Progenitor cell of endocrine pancreas (in vitro differentiated cells): ENCODE data around the gene ANKMY1. TPM values are rescaled to one million over a fixed set of nuclear protein-coding genes. Genes with fewer than 3 reads are reported as not detected.
A peak's percentile ranks its signal among the peaks of the same experiment; 100 is the strongest.

Experiments used
- DNase-seq: peaks from one replicate; pipeline ENCODE4 v3.0.0; 2021; ENCODE audit warnings: low spot score; ENCODE audit not compliant: unreplicated experiment
- H3K27ac Mint-ChIP-seq: 2 replicates; pipeline ENCODE4 v1.8.0; 2021; ENCODE audit warnings: mild to moderate bottlenecking, moderate library complexity, mixed read lengths
- H3K27me3 Mint-ChIP-seq: 2 replicates; pipeline ENCODE4 v1.8.0; 2021; ENCODE audit warnings: mixed read lengths
- H3K36me3 Mint-ChIP-seq: 2 replicates; pipeline ENCODE4 v1.8.0; 2022; ENCODE audit warnings: mixed read lengths; ENCODE audit not compliant: insufficient read depth
- H3K4me1 Mint-ChIP-seq: 2 replicates; pipeline ENCODE4 v1.8.0; 2021; ENCODE audit warnings: low read depth, mixed read lengths
- H3K4me3 Mint-ChIP-seq: 2 replicates; pipeline ENCODE4 v1.8.0; 2021; ENCODE audit warnings: low read depth, mild to moderate bottlenecking, moderate library complexity, mixed read lengths
- H3K9me3 Mint-ChIP-seq: 2 replicates; pipeline ENCODE4 v1.8.0; 2021; ENCODE audit warnings: low read depth, mixed read lengths
- CTCF ChIP-seq: fragments of 200-600 bp; sonication (generic); IDR thresholded peaks from one replicate; pipeline ENCODE4 v1.5.0; 2021; ENCODE audit warnings: antibody characterized with exemption, mild to moderate bottlenecking; ENCODE audit not compliant: unreplicated experiment
- total RNA-seq: library from RNA; stranded (reverse); gene quantifications from 2 replicates; pipeline ENCODE4 v1.2.1, GENCODE V29; 2021

Gene ANKMY1
- total RNA-seq, 1 donor from 2014 or later = 29.2 TPM

DNA sequence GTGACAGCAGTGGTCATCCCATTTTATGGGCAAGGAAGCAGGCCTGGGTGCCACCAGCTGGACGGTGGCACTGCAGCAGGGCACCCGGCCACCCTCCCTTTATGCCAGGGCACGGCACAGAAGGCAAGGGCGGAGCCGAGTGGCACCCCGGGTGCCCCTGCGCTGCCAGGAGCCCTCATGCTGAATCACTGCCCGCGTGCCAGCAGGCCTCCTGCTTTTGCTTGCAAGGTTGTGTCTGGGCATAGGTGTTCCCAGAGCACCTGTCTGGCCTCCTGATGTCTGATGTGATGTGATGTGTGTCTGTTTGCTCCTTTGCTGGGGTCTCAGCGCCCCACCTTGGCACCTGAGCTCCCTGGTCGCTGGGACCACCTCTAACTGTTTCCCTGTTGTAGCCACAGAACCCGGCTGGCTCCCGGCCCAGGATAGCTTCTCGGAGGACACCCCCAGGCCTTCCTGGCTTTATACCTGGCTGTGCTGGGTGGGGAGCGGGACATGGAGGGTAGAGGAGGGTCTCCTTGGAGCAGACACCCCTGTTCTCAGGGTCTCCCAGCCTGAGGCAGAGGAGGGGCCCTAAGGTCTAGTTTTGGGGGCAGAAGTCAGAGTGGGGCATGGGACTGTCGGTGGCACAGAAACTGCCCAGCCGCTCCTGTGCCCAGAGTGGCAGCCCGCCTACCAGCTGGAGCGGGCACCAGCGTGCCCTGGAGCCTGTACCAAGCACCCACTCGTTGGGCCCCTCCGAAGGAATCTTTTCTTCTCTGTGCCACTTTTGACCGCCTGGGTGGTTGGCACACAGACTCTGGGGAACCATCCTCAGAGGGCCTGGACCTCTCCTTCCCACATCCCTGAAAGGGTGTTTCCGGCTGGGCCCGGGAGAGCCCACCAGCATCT, 118.7 kb downstream of the ANKMY1 start:
- no peaks in the 10 kb centered on the region for H3K9me3 Mint-ChIP-seq
- peaks cover 3% of the 10 kb centered on the region for H3K27me3 Mint-ChIP-seq
- TF ChIP-seq CTCF = no peak
- H3K4me3 Mint-ChIP-seq = no peak overlapping the region
- H3K4me1 Mint-ChIP-seq = no peaks in the 10 kb centered on the region
- DNase-seq = no peak
- no peak overlapping the region for H3K27ac Mint-ChIP-seq
- no peaks in the 10 kb centered on the region for H3K36me3 Mint-ChIP-seq

DNA sequence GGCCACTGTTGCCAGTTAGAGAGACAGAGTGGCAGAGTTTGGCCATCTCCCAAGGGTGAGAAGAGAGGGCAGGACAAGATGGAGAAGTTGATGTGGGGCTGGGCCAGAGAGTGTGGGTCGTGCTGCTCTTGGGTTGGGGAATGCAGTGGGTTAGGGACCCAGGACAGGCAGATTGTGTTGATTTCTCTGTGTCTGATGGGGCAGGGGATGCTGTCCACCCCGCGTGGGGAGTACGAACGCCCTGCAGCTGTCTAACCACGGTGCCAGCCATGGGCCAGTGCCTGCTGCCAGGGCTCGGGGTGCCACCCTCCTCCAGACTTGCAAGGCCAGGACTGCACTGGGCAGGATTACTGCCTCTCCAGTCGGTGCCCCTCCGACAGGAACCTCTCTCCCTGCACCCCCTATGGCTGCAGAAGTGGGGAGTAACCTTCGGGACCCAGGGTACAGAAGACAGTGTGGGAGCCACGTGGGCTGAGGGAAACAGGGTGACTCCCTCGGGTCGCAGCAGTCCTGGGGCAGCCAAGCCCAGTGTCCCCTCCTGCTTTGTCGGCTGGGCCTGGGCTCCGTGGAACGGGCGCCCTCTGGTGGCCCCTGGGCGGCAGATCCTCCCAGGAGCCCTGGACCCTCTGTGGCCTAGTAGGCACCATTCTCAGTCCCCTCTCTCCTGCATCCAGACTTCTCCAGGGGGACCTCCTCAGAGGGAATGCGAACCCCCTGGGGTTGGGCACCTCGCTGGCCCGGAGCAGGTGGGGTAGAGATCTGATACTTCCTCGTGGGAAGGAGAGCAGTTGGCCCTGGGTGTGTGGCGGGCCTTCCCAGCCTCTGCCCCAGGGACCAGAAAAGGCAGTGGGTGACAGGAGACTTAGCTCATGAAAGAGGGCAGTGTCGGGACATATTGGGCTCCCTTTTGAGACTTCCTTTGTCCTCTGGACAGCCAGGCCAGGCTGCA, 119.7 kb downstream of the ANKMY1 start:
- no peaks in the 10 kb centered on the region for H3K9me3 Mint-ChIP-seq
- H3K27me3 Mint-ChIP-seq = peaks cover 4% of the 10 kb centered on the region
- TF ChIP-seq CTCF = peak; percentile 98
- peak overlapping the region; percentile 46 for H3K4me3 Mint-ChIP-seq
- peak; percentile 68 for DNase-seq
- peak overlapping the region; percentile 41 for H3K27ac Mint-ChIP-seq
- H3K4me1 Mint-ChIP-seq = no peaks in the 10 kb centered on the region
- H3K36me3 Mint-ChIP-seq = no peaks in the 10 kb centered on the region

DNA sequence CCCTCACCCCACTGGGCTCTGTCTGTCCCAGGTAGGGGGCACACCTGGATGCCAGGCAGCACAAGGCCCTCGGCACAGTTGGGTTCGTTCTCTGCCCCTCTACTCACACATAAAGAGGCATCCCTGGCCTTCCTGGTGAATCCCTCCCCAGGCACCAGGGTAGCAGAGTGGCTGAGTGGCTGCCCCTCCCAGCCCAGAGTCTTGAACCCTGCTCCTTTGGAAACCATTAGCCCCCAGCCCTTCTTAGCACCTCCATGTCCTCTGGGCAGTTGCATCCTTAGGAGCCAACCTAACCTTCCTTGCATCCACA, 120.3 kb downstream of the ANKMY1 start:
- Mint-ChIP-seq H3K4me3 (peak overlapping the region; percentile 46), H3K4me1 (no peaks in the 10 kb centered on the region), H3K9me3 (no peaks in the 10 kb centered on the region), H3K36me3 (no peaks in the 10 kb centered on the region), H3K27me3 (peaks cover 8% of the 10 kb centered on the region), H3K27ac (peak overlapping the region; percentile 23)
- no peak for DNase-seq
- no peak for TF ChIP-seq CTCF

DNA sequence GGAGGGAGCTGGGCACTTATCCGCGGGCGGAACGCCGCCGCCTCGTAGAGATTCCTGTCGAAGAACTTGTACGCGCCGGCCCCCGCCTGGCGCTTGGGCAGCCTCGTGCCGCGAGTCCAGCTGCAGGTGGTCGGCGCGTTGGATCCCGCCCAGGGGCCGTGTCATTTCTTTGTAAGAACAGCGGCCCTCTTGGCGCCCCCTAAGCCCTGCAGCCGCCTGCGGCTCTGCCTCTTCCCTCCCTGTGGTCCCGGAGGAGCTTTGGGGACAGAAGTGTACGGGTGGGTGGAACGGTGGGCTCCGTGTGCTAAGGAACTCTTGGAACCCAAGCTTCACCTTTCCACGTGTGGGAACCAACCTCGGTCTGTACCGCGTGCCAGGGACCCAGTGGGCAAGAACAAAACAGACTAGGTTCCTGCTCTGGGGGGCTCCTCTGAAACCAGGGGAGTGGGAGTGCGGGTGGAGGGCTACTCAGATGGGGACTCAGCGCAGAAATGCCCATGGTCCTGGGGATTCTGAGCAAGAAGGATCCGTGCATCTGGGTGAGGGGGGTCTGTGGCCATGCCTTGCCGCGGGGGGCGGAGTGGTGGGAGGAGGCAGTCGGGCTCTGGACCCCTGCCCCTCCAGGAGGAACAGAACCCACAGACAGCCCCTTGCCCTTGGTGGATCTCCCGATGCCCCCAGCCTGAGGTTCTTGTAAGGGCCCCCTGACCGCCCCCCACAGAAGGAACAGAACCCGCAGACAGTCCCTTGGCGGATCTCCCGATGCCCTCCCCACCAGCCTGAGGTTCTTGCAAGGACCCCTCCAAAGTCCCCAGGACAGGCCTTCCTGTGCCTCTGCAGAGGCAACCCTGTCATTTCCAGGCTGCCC, 120.9 kb downstream of the ANKMY1 start:
- peak overlapping the region; percentile 66 for H3K4me3 Mint-ChIP-seq
- peak overlapping the region; percentile 67 for H3K27ac Mint-ChIP-seq
- no peaks in the 10 kb centered on the region for H3K36me3 Mint-ChIP-seq
- H3K27me3 Mint-ChIP-seq = peaks cover 13% of the 10 kb centered on the region
- no peak for TF ChIP-seq CTCF
- H3K4me1 Mint-ChIP-seq = no peaks in the 10 kb centered on the region
- H3K9me3 Mint-ChIP-seq = no peaks in the 10 kb centered on the region
- DNase-seq = no peak
